ENCODE data around the gene KMT5C.
A peak's percentile ranks its signal among the peaks of the same experiment; 100 is the strongest.

Gene KMT5C

GRCh38 chr19:55369653-55370304 lies 30.1 kb downstream of the KMT5C start:
- DNase-seq, result no peak

GRCh38 chr19:55370305-55370988 lies 30.8 kb downstream of the KMT5C start, which contains the start of gene IL11:
TSS of gene IL11 (minus strand) at chr19:55370463. CDS start at chr19:55370310, 153 bp downstream.
- DNase-seq, result no peak

GRCh38 chr19:55372316-55373081 lies 32.8 kb downstream of the KMT5C start:
- no peak for DNase-seq

- DNase-seq, result no peak
These were observed 33.8 kb downstream of the KMT5C start for GRCh38 chr19:55373306-55373992.

GRCh38 chr19:55373993-55374757 lies 34.5 kb downstream of the KMT5C start:
- DNase-seq, result no peak

- no peak for DNase-seq
These were observed 36.7 kb downstream of the KMT5C start, which contains the start of gene TMEM190 for GRCh38 chr19:55376241-55376933. TSS of gene TMEM190 (plus strand) at chr19:55376826. CDS start at chr19:55376854, 28 bp downstream.

- DNase-seq, result no peak
These were observed 37.9 kb downstream of the KMT5C start for GRCh38 chr19:55377356-55378131.

- DNase-seq, result no peak
These were observed 39.5 kb downstream of the KMT5C start for GRCh38 chr19:55379174-55379573.

GRCh38 chr19:55382013-55382412 lies 42.3 kb downstream of the KMT5C start:
- no peak for DNase-seq

- DNase-seq, result no peak
These were observed 42.9 kb downstream of the KMT5C start for GRCh38 chr19:55382522-55383054.

GRCh38 chr19:55383279-55384130 lies 43.8 kb downstream of the KMT5C start:
- no peak for DNase-seq

GRCh38 chr19:55384131-55384919 lies 44.6 kb downstream of the KMT5C start, which contains the start of gene TMEM238:
TSS of gene TMEM238 (minus strand) at chr19:55384292. CDS start at chr19:55384259, 33 bp downstream.
- no peak for DNase-seq

GRCh38 chr19:55384920-55385723 lies 45.4 kb downstream of the KMT5C start:
- peak; percentile 92 for DNase-seq

- peak; percentile 97 for DNase-seq
These were observed 46.2 kb downstream of the KMT5C start, which contains the start of gene RPL28 for GRCh38 chr19:55385724-55386492. TSS of gene RPL28 (plus strand) at chr19:55385932. CDS start at chr19:55386358, 426 bp downstream.

GRCh38 chr19:55386493-55386971 lies 46.9 kb downstream of the KMT5C start:
- no peak for DNase-seq

GRCh38 chr19:55387736-55388497 lies 48.2 kb downstream of the KMT5C start:
- DNase-seq, result no peak
